GM18909 (cell line): Measurements from ENCODE around the gene ABTB2.

Experiments
- ATAC-seq: cut with Tn5 transposase; IDR thresholded peaks from one replicate; pipeline ENCODE4 v1.9.1; 2021; ENCODE audit warnings: mild to moderate bottlenecking; ENCODE audit not compliant: unreplicated experiment, poor library complexity

Gene ABTB2

DNA sequence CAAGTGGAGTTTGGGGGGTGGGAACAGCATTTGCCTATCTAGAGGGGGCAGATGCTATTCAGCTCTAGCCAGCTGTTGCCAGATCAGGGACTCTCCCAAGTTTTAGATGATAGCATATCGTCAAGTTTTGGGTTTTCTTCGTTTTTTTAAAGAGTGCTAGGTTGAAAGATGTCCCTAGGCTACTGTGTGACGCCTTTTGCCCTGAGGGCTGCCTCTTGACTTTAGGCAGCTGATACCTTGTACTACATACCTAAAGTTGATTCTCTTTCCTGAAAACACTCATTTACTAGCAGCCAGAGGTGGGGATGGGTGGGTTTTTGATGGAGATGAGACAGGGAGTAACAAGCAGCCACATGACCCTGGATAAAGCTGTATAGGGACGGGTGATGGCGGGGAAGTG is 87.1 kb downstream of the ABTB2 start:
- ATAC-seq = no peak

DNA sequence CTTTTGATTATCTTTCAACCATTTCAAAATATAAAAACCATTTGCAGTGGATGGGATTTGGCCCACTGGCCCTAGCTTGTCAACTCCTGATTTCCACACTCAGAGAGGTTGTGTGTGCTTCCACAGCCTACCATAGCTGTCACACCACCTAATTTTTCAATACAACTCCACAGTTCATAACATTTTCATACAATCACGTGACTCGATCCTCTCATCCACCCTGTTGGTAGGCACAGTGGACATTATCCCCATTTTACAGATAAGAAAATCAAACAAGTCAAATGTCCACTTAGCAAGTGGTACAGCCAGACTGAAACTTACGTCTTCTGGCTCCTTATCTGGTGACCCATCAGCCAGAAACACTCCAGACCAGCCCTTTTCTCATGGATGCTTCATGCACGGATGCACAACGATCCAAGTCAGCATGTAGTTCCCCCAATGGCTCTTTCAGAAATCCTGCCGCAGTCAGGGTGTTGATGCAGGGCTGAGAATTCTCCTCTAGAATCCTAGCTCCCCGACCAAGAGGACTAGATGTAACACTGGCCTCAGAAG is 88.0 kb downstream of the ABTB2 start:
- no peak for ATAC-seq

- no peak for ATAC-seq
These were observed 88.8 kb downstream of the ABTB2 start for GRCh38 chr11:34268906-34269430.

DNA sequence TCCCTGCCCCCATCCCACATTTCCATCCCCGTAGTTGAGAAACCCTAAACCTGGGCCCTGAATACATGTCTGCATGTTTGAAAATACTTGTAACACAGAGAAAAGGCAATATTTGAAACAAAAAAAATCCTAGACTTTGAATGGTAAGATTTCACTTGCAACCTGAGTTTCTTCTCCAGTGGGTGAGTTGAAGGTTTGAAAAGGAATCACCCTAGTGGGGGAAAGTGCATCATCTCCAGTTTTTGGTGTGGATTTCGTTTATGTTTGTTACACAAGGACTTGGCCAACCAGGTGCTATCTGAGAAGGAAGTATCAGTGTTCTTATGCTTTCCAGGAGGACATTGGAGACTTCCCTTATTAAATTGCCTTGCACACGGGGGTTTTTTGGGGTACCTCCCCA is 90.4 kb downstream of the ABTB2 start:
- ATAC-seq = no peak

- no peak for ATAC-seq
These were observed 90.8 kb downstream of the ABTB2 start for GRCh38 chr11:34267013-34267412.

DNA sequence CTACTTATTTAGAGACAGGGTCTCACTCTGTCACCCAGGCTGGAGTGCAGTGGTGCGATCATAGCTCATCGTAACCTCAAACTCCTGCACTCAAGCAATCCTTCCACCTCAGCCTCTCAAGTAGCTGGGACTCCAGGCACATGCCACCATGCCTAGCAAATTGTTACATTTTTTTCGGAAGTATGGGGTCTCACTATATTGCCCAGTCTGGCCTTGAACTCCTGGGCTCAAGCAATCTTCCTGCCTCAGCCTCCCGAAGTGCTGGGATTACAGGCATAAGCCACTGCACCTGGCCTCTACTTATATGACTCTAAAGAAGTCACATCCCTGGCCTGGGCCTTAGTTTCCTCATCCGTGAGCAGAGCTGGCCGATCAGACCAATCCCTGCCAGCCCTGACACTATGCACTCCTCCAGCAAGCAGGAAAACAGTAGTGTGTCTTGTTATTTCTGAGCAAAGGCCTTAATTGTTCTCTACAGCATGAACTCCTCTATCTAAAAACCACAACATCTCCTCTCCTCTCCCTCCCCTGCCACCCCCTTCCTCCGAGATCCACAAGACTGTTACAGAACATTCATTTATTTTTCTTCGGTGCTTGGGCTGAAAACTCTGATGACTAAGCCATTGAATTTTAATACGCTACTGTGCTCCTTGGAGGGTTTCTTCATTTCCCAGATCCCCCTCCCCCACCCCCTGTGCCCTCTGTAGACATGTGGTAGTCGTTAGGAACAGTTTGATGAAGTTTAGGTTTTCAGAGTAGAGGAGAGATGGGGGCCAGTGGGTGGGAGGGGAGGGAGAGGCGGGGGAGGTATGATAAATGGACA is 91.5 kb downstream of the ABTB2 start:
- ATAC-seq = no peak

DNA sequence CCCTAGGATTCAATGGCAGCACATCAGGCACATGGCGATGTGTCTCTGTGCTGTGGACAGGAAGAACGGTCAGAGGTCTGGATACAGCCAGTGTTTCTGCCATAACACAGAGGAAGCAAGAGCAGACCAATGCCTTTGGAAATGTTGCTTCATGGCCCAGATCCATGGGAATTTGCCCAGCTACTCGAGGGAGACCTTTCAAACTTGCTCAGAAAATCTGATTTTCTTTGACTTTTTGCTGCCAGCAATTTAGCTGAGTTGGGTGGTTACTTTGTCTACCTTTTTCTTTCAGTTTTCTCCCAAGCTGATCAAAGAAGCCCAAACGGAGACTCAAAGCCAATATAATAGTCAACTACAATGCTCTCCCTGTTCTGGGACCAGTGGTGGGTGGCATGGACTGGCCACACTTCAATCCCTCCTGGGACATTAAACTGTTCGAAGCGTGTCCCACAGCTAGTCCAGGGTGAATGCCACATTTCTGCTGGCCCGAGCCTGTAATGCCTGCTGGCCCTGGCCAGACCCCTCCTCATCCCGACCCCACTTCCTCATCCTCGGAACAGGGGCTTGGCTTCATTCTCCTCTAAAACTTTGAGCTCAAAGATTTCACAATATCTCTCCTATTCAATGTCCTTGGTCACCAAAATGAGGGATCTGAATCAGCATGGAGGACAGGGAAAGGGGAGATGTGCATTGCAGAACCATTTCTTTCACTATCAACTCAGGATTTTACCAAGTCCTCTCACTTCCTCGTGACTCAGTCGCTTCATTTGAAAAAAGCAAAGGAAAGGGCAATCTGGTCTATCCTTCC is 93.3 kb downstream of the ABTB2 start:
- no peak for ATAC-seq

- no peak for ATAC-seq
These were observed 94.2 kb downstream of the ABTB2 start for GRCh38 chr11:34263441-34264091.

DNA sequence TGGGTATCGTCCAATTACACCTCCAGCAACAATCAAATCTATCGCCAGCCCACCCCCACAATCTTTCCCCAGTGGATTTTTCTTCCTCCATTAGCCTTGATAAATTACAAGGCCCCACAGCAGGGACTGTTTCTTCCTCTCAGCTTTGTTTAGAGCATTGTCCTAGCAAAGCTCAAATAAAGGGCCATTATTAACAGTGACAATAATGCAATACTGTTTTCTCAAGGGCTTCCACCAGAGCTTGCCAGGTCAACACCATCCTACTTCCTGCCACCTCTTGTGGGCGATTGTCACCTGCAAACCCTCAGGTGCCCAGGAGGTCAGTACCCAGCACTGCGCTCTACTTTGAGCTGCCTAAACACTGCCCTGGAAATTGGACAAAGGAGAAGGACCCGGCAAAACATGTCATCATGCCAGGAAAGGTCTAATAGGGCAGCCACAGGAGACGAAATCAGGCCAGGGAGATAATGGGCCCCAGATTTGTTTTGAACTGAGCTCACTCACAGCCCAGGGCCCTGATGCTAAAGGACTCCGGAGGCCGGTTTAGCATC is 95.2 kb downstream of the ABTB2 start:
- no peak for ATAC-seq

DNA sequence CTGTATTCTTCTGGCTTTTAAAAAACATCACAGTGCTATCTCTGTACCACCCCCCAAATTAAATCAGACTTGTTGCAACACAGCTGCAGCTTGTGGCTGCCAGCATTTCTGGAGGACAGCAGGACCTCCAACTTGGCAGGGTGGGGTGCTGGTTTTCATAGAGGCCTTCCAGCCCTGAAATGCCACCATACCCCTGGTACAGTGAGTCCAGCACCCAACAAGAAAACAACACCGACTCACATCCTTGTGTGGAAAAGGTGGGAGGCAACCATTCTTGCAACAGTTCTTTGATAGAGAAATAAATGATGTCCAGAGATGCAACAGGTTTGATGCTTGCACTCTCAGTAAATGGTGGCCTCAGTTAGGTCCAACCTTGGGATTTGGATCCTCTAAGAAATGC is 96.0 kb downstream of the ABTB2 start:
- ATAC-seq = no peak

DNA sequence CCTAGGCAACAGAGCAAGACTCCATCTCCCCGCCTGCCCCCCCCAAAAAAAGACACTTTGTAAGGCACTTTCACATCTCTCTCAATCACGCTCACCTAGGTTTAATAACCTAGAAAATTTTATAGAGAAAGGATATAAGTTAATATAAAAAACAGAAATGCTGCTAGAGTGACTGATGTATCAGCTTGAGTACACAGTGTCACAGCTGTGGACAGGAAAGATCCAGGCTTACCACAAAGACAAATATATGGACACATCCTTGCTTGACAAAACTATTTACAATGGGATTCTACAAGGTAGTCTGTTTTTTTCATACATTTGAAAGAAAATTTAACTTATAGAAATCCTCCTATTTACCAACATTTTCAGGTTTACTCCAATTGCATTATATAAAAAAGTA is 96.7 kb downstream of the ABTB2 start:
- ATAC-seq = no peak

DNA sequence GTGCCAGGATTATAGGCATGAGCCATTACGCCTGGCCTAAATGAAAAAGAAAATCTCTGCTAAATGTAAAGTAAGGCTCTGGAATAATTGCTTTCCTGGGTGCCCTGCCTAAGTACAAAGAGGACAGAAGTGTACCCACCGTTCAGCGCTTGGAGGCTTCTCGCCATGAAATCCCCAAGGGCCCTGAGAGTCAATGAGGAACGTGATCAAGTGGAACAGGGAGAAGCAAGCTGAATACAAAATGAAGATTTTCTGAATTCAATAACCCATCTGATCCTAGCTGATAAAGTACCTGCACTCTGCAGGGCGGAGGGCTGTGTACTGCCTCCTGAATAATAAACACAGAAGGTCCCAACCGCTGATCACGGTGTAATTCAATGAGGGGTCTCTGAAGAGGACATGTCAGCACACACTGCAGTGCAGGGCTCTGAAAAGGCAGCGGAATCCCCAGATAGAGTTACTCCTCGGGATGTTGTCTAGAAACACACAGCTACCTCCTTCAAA is 97.7 kb downstream of the ABTB2 start:
- no peak for ATAC-seq

GRCh38 chr11:34259087-34259486 is 98.7 kb downstream of the ABTB2 start:
- no peak for ATAC-seq

DNA sequence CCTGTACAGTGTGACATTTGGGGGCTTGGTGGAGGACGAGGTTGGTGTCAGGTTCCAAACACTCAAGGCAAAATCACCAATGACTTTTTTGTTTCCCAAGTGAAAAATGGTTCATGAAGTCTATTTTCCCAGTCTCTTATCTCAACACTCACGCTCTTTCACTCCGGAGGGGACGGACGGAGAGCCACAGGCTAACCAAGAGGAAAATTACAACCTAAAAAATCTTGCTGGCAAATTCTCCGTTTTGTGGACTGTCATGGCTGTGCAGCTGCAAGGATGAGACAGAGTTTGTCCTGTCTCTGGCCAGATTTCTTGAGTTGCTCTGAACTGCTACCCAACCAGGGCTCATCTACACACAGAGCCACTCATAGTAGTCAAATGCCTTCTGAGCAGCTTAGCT is 101.2 kb downstream of the ABTB2 start:
- ATAC-seq = no peak

DNA sequence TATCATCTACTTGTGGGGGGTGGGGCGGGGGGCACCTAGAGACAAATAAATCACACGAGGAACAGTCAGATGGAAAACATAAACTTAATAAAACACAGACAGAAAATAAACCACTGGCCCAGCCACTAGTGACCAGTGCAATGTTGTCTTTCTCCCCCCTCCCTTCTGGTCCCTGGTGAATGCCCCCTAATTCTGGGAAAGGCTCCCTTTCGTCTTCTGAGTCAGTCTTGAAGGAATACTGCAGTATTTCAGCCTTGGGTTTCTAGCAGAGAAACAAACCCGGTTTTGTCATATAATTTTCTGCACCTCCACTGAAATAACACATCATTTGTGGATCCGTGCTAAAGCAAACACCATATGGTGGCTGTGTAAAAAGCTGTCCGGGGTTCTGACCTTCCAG is 101.7 kb downstream of the ABTB2 start:
- no peak for ATAC-seq

DNA sequence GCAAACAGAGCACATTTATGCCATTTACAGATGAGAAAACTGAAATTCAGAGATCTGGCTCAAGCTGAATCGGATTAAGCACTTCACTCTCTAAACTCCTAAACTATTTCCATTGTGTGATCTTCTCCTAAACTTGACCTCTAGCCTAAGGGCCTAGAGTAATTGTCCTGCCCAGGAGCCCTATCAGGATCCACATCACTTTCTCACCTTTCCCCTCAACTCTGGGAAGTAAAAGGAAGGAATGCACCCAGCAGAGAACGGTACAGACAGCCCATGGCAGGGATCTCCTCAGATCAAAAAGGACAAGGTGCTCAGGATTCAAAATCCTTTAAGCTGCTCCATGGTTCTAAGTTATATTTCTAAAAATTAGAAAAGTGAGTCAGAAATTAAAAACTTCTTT is 102.7 kb downstream of the ABTB2 start:
- no peak for ATAC-seq

DNA sequence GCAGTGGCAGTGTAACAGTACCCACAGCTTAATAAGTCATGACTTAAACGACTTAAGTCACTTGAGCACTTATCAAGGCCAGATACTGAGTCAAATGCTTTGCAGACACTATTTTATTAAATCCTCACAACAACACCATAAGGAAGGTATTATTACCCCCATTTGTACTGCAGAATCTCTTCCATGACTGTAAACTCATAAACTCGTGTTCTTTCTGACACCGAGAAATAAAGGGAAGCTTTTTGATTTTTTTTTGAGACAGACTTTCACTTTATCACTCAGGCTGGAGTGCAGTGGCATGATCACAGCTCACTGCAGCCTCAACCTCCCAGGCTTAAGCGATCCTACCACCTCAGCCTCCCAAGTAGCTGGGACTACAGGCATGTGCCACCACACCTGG is 103.8 kb downstream of the ABTB2 start:
- ATAC-seq = no peak

DNA sequence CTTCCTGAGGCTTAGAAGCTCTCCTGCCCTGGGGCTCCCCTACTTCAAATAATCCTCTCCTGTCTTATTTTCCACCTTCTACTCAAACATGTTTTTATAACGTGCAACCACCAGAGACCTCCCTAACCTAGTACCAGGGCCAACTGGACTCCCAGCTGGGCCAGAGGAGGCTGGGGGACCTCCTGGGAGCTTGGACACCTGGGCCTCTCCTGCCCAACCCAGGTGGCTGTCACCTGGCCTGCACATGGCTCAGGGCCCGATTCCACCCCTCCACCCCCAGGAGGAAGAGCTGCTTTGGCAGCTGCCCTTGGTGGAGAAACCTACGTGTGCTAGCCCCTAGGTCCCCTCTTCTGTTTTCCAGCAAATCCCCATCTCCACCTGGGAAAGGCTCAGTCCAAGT is 105.2 kb downstream of the ABTB2 start:
- no peak for ATAC-seq

DNA sequence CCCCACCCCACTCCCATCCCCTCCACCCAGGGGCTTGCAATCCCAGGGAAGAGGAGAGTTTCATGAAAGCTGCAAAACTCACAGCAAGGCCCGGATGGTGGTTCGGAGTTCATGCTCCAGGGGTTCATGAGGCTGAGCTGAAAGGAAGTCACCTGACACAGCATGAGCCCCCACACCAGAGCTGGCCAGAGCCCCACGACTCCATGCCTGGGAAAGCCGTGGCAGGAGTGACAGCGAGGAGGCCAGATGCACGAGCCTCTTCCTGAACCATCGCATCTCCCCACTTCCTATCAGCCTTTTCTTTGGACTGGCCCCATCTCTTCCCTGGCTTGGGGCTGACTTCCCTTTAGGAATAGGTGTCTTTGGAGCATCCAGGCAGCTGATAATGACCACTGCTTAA is 105.8 kb downstream of the ABTB2 start:
- ATAC-seq = no peak

DNA sequence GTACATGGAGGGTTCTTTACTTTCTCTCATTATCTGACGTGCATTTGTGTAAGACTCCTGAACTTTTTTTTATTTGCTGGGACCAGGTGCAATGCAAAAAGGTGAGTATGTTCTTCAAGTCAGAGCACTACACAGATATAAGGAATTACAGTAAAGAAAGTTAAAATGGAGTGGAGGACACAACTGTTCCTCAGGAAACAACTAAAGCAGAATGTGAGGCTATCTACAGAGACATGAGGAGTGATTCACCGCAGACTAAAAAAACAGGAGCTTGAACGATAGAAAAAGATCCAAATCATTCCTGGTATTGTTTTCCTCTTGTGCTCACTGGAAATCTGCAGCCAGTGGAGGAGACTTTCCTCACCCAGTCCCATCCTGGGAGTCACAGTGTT is 106.2 kb downstream of the ABTB2 start:
- ATAC-seq = no peak
